ENCODE measurements around the gene TRPM2.

- TF ChIP-seq CTCF (IDR thresholded peaks at IDR 0.05): peak in 4 of 6 experiments; percentile 10 to 56 (median 54)
- TF ChIP-seq POLR2A (IDR thresholded peaks at IDR 0.05): no peak
These were observed 15.2 kb upstream of the TRPM2 start for GRCh38 chr21:44337941-44338895.

All from Peyer's patch (tissue), 4 donors.